Measurements from ENCODE around the gene PBX1.

PBX1 gene

GRCh38 chr1:164765992-164766720 lies 207.2 kb downstream of the PBX1 start:
- DNase-seq (ENCODE audit: low read depth) = no peak
- H3K4me3 ChIP-seq (replicated peaks; ENCODE audit: low read depth, low read length) = no peak overlapping the region
- no peak for TF ChIP-seq CTCF (IDR thresholded peaks at IDR 0.05; ENCODE audit: low read length, missing control alignments)

- DNase-seq (ENCODE audit: low read depth) = peak; percentile 60
- TF ChIP-seq CTCF (IDR thresholded peaks at IDR 0.05; ENCODE audit: low read length, missing control alignments) = no peak
- no peak overlapping the region for H3K4me3 ChIP-seq (replicated peaks; ENCODE audit: low read depth, low read length)
These were observed 208.9 kb downstream of the PBX1 start for GRCh38 chr1:164767752-164768402.

GRCh38 chr1:164768619-164769018 lies 209.6 kb downstream of the PBX1 start:
- no peak for DNase-seq (ENCODE audit: low read depth)
- TF ChIP-seq CTCF (IDR thresholded peaks at IDR 0.05; ENCODE audit: low read length, missing control alignments) = no peak
- no peak overlapping the region for H3K4me3 ChIP-seq (replicated peaks; ENCODE audit: low read depth, low read length)

GRCh38 chr1:164769486-164770130 lies 210.6 kb downstream of the PBX1 start:
- no peak for DNase-seq (ENCODE audit: low read depth)
- H3K4me3 ChIP-seq (replicated peaks; ENCODE audit: low read depth, low read length) = no peak overlapping the region
- no peak for TF ChIP-seq CTCF (IDR thresholded peaks at IDR 0.05; ENCODE audit: low read length, missing control alignments)

- no peak for DNase-seq (ENCODE audit: low read depth)
- no peak for TF ChIP-seq CTCF (IDR thresholded peaks at IDR 0.05; ENCODE audit: low read length, missing control alignments)
- H3K4me3 ChIP-seq (replicated peaks; ENCODE audit: low read depth, low read length) = no peak overlapping the region
These were observed 211.1 kb downstream of the PBX1 start for GRCh38 chr1:164770131-164770529.

GRCh38 chr1:164771041-164771618 lies 212.1 kb downstream of the PBX1 start:
- no peak for TF ChIP-seq CTCF (IDR thresholded peaks at IDR 0.05; ENCODE audit: low read length, missing control alignments)
- DNase-seq (ENCODE audit: low read depth) = no peak
- no peak overlapping the region for H3K4me3 ChIP-seq (replicated peaks; ENCODE audit: low read depth, low read length)
